CD4-positive, alpha-beta T cell treated with Interleukin-15 for 1 hour (primary cell): ENCODE results near the gene THOC3.
"Not testable (repeated sequence)": the region's sequence is repeated elsewhere in the genome, so short reads cannot be mapped to it uniquely, and the experiment has no call there.

Experiments
- DNase-seq: peaks from one replicate; pipeline ENCODE4 v3.0.0-alpha.2; 2020

The THOC3 gene

GRCh38 chr5:175967471-175968372 is at the start of gene THOC3:
TSS of gene THOC3 (minus strand) at chr5:175968315. CDS start at chr5:175968208, 107 bp downstream.
- peak; percentile 91 for DNase-seq

GRCh38 chr5:176017324-176017723 is 49.2 kb upstream of the THOC3 start:
- peak; percentile 25 for DNase-seq

- not testable (repeated sequence) for DNase-seq
Measured at GRCh38 chr5:176014360-176014759, 46.2 kb upstream of the THOC3 start.

- not testable (repeated sequence) for DNase-seq
Measured at GRCh38 chr5:176011088-176011487, 43.0 kb upstream of the THOC3 start.

- DNase-seq, result not testable (repeated sequence)
Measured at GRCh38 chr5:176010202-176010601, 42.1 kb upstream of the THOC3 start.

- not testable (repeated sequence) for DNase-seq
Measured at GRCh38 chr5:176007220-176007619, 39.1 kb upstream of the THOC3 start.

- not testable (repeated sequence) for DNase-seq
Measured at GRCh38 chr5:176006819-176007218, 38.7 kb upstream of the THOC3 start.

- DNase-seq, result not testable (repeated sequence)
Measured at GRCh38 chr5:175997979-175998378, 29.9 kb upstream of the THOC3 start.

GRCh38 chr5:175997495-175997894 is 29.4 kb upstream of the THOC3 start:
- DNase-seq, result not testable (repeated sequence)

- not testable (repeated sequence) for DNase-seq
Measured at GRCh38 chr5:175996791-175997190, 28.7 kb upstream of the THOC3 start.

GRCh38 chr5:175995506-175995905 is 27.4 kb upstream of the THOC3 start:
- DNase-seq, result not testable (repeated sequence)

- DNase-seq, result not testable (repeated sequence)
Measured at GRCh38 chr5:175979371-175979995, 11.4 kb upstream of the THOC3 start.

- DNase-seq, result not testable (repeated sequence)
Measured at GRCh38 chr5:175968381-175968780, 266 bp upstream of the THOC3 start.

- not testable (repeated sequence) for DNase-seq
Measured at GRCh38 chr5:175962329-175962728, 5.8 kb downstream of the THOC3 start.

GRCh38 chr5:175960228-175960627 is 7.9 kb downstream of the THOC3 start:
- not testable (repeated sequence) for DNase-seq

GRCh38 chr5:175958515-175958914 is 9.6 kb downstream of the THOC3 start:
- DNase-seq, result not testable (repeated sequence)

- not testable (repeated sequence) for DNase-seq
Measured at GRCh38 chr5:175954107-175954506, 14.0 kb downstream of the THOC3 start.

GRCh38 chr5:175952810-175953209 is 15.3 kb downstream of the THOC3 start:
- DNase-seq, result not testable (repeated sequence)

- DNase-seq, result not testable (repeated sequence)
Measured at GRCh38 chr5:175951339-175951969, 16.7 kb downstream of the THOC3 start.

- DNase-seq, result not testable (repeated sequence)
Measured at GRCh38 chr5:175948329-175949108, 19.6 kb downstream of the THOC3 start.

- not testable (repeated sequence) for DNase-seq
Measured at GRCh38 chr5:175943253-175943652, 24.9 kb downstream of the THOC3 start.

GRCh38 chr5:175940632-175941031 is 27.5 kb downstream of the THOC3 start:
- DNase-seq, result not testable (repeated sequence)
